Heart right ventricle (tissue), 16 donors: Measurements from ENCODE around the gene C1S. TPM values are rescaled to one million over a fixed set of nuclear protein-coding genes. Genes with fewer than 3 reads are reported as not detected.

Experiments
- ATAC-seq, 8 donors: fragments of 200-7000 bp; cut with Tn5 transposase; one replicate each; pipeline ENCODE4 v1.9.1; 2020; ENCODE audit warnings: mild to moderate bottlenecking in 8 of 8, moderate library complexity in 8 of 8, moderate number of reproducible peaks in 1 of 8
- DNase-seq, 2 donors: peaks; one replicate each; pipeline ENCODE4 v3.0.0-alpha.2; 2020
- H3K27ac ChIP-seq, 10 donors: fragments of 200-600 bp; sonication (generic) in 2 of 10; one replicate each; pipeline versions ENCODE4 v1.5.0 to v1.8.0; 2020 to 2022; ENCODE audit warnings: mild to moderate bottlenecking in 3 of 10
- H3K27me3 ChIP-seq, 7 donors: fragments of 200-600 bp; one replicate each; pipeline ENCODE4 v1.8.0; 2021 to 2022; ENCODE audit warnings: mild to moderate bottlenecking in 2 of 7
- H3K36me3 ChIP-seq, 9 donors: fragments of 200-600 bp; sonication (generic) in 1 of 9; one replicate each; pipeline versions ENCODE4 v1.5.0 to v1.8.0; 2020 to 2022; ENCODE audit warnings: mild to moderate bottlenecking in 2 of 9
- H3K4me1 ChIP-seq, 9 donors: fragments of 200-600 bp; sonication (generic) in 1 of 9; one replicate each; pipeline versions ENCODE4 v1.5.0 to v1.8.0; 2020 to 2022; ENCODE audit warnings: mild to moderate bottlenecking in 4 of 9
- H3K4me3 ChIP-seq, 10 donors: fragments of 200-600 bp; sonication (generic) in 2 of 10; one replicate each; pipeline versions ENCODE4 v1.5.0 to v1.8.0; 2020 to 2022; ENCODE audit warnings: mild to moderate bottlenecking in 7 of 10, moderate library complexity in 2 of 10
- H3K9me3 ChIP-seq, 11 donors: fragments of 200-600 bp in 10 of 11; sonication (generic) in 2 of 11; one replicate each; pipeline versions ENCODE4 v1.5.0 to v1.8.0; 2013 to 2022; ENCODE audit warnings: mild to moderate bottlenecking in 2 of 11, control low read depth in 1 of 11, moderate library complexity in 1 of 11
- CTCF ChIP-seq, 9 donors: fragments of 200-600 bp; sonication (generic) in 2 of 9; IDR thresholded peaks; one replicate each; pipeline versions ENCODE4 v1.5.0 to v1.8.0; 2021 to 2022; ENCODE audit warnings: antibody characterized with exemption in 9 of 9, mild to moderate bottlenecking in 5 of 9, moderate library complexity in 1 of 9
- WGBS, 2 donors: extraction: QIAGEN DNeasy Blood & Tissue Kit; methylation state at CpG; one replicate each; pipeline ENCODE4 v1.1.7; 2013; ENCODE audit warnings: inconsistent platforms in 1 of 2; 5-methylcytosine and 5-hydroxymethylcytosine counted together
- intact Hi-C, 10 donors: fragments of 100-400 bp; cut with DNase I; formaldehyde crosslinking; loops; one replicate each; pipeline versions ENCODE4 v1.11.1 to v1.14.2; 2022
- polyA plus RNA-seq, 2 donors: library from polyadenylated mRNA; stranded (reverse); fragments of 200-250 nt; gene quantifications; one replicate each; pipeline ENCODE4 v1.2.3, GENCODE V29; 2013
- total RNA-seq, 10 donors: library from RNA; stranded (reverse); fragmentation: NEBNext Ultra II Directional in 3 of 10; extraction: Animal tissue kit (Norgen Biotek cat#: 25700) in 3 of 10; gene quantifications; one replicate each; pipeline versions ENCODE4 v1.2.1 to v1.2.4, GENCODE V29; 2021 to 2023
- donor health status: Arrhythmogenic right ventricular cardiomyopathy.
- donor health status: ischemic (EF 13 %, LVEDD 7.1; RV severe dilation, severe dysfunction).
- donor health status: healthy with polysubstance abuse.
- donor health status: DM: no; HTN: yes; CAD: no.
- donor health status: DM: no; HTN: no; CAD: no.
- donor health status: ischemic (EF 25% LVEDD 6.9; RV normal size, moderate dysfunction).
- donor health status: ischemic (EF 25% LVEDD 5.7; RV mildly dilated, moderate dysfunction).
- donor health status: healthy.
- donor health status: DM: yes; HTN: yes; CAD: no.
- donor health status: Ischemic cardiomyopathy.
- donor health status: ischemic (EF 35%, LVEDD 5.7; RV mildly dilated, moderate dysfunction).
- donor health status: nonischemic (EF 11% LVEDD 7.7; RV severe dilation, severe dysfunction).
- donor health status: DM: yes; HTN: yes; CAD: no.
- donor health status: PGD.
- donor health status: ischemic (EF 29% LVEDD 5.4; RV normal size, mild dysfunction).
- donor health status: nonischemic (EF 23%, LVEDD 6.1; RV moderate dilation, normal function).

The C1S gene
- total and polyA plus RNA-seq, 12 donors: 25.1 to 151 (median 53.5) TPM

GRCh38 chr12:7093486-7093885 lies 33.0 kb downstream of the C1S start:
- intact Hi-C loops: loop anchor here in 8 of 10 donors (2.0 to 10.0 kb wide), 8 partner anchors 25 to 171 kb away; partner anchors contain the start of genes C1S (in 4 of the 8), C12orf57 (in 3 of the 8) and RNU7-1 (in 3 of the 8)

GRCh38 chr12:7093892-7094291 lies 33.4 kb downstream of the C1S start:
- H3K27me3 ChIP-seq: no peaks in the 10 kb centered on the region
- peaks cover 0 to 26% (median 16%) of the 10 kb centered on the region in 9 donors for H3K4me1 ChIP-seq
- 71 to 80% methylated on average over 10 of the region's 10 CpGs for WGBS, 2 donors
- DNase-seq (no peak), ATAC-seq (no peak)
- H3K36me3 ChIP-seq: peaks cover 0 to 35% (median 4%) of the 10 kb centered on the region in 9 donors
- intact Hi-C loops: loop anchor here in 8 of 10 donors (2.0 to 10.0 kb wide), 8 partner anchors 25 to 172 kb away; partner anchors contain the start of genes C1S (in 4 of the 8), C12orf57 (in 3 of the 8) and RNU7-1 (in 3 of the 8)
- TF ChIP-seq CTCF (IDR thresholded peaks at IDR 0.05): no peak
- no peak overlapping the region for H3K27ac ChIP-seq
- no peak overlapping the region for H3K4me3 ChIP-seq
- no peaks in the 10 kb centered on the region for H3K9me3 ChIP-seq

More at GRCh38 chr12:7093486-7093885, 33.0 kb downstream of the C1S start:
- Histone ChIP-seq H3K4me1 (peaks cover 0 to 26% (median 16%) of the 10 kb centered on the region in 9 donors), H3K36me3 (peaks cover 0 to 35% (median 2%) of the 10 kb centered on the region in 9 donors), H3K9me3 (no peaks in the 10 kb centered on the region), H3K27ac (no peak overlapping the region), H3K27me3 (no peaks in the 10 kb centered on the region), H3K4me3 (no peak overlapping the region)
- 74 to 78% methylated on average over 5 of the region's 5 CpGs for WGBS, 2 donors
- TF ChIP-seq CTCF (IDR thresholded peaks at IDR 0.05): no peak
- ATAC-seq: no peak
- no peak for DNase-seq

- TF ChIP-seq CTCF (IDR thresholded peaks at IDR 0.05): no peak
- DNase-seq (no peak), ATAC-seq (no peak)
- Histone ChIP-seq H3K9me3 (no peaks in the 10 kb centered on the region), H3K36me3 (peaks cover 0 to 43% (median 0%) of the 10 kb centered on the region in 9 donors), H3K27ac (no peak overlapping the region), H3K27me3 (no peaks in the 10 kb centered on the region), H3K4me3 (no peak overlapping the region), H3K4me1 (peaks cover 0 to 26% (median 11%) of the 10 kb centered on the region in 9 donors)
- intact Hi-C loops: loop anchor here in 3 of 10 donors (5.0 to 10.0 kb wide), 2 partner anchors 34 to 151 kb away; partner anchors contain the start of genes C12orf57 (in 2 of the 3), RNU7-1 (in 2 of the 3) and C1S (in 1 of the 3)
- 86 to 87% methylated on average over 26 of the region's 26 CpGs for WGBS, 2 donors
These were observed 35.8 kb downstream of the C1S start for GRCh38 chr12:7096006-7096932.

GRCh38 chr12:7096979-7097378 lies 36.5 kb downstream of the C1S start:
- no peaks in the 10 kb centered on the region for H3K27me3 ChIP-seq
- H3K9me3 ChIP-seq: no peaks in the 10 kb centered on the region
- H3K4me3 ChIP-seq: no peak overlapping the region
- TF ChIP-seq CTCF (IDR thresholded peaks at IDR 0.05): no peak
- H3K36me3 ChIP-seq: peaks cover 0 to 50% (median 0%) of the 10 kb centered on the region in 9 donors
- WGBS, 2 donors: 86 to 87% methylated on average over 19 of the region's 19 CpGs
- no peak overlapping the region for H3K27ac ChIP-seq
- peaks cover 0 to 28% (median 7%) of the 10 kb centered on the region in 9 donors for H3K4me1 ChIP-seq
- intact Hi-C loops: loop anchor here in 3 of 10 donors (5.0 to 10.0 kb wide), 2 partner anchors 35 to 152 kb away; partner anchors contain the start of genes C12orf57 (in 2 of the 3), RNU7-1 (in 2 of the 3) and C1S (in 1 of the 3)
- DNase-seq: no peak
- ATAC-seq: no peak
